ENCODE results near the gene POU6F2. TPM values are rescaled to one million over a fixed set of nuclear protein-coding genes. Genes with fewer than 3 reads are reported as not detected.

Gene POU6F2
- total RNA-seq, 1 experiment from 2014 or later: 3.9 TPM

DNA sequence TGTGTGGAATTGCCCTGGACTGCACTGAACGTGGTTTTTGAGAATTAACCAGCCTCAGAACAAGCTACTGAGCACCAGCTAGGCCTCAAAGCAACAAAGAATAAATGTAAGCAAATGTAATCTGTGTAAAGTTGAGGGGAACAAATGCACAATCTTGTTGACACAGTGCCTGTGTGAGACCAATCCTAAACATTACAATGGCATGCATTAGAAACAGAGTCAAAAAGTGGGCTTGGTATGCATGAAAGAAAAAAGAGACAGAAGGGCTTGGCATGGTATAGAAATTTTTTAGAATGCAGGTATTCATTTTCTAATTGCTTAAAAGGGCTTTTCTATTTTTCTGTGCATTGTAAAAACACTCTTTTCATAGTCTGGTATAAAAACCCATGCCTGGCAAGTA lies 224.3 kb downstream of the POU6F2 start:
- Mint-ChIP-seq H3K27me3 (ENCODE audit: insufficient read depth, unreplicated experiment) (peaks cover 4% of the 10 kb centered on the region), H3K36me3 (ENCODE audit: insufficient read depth, unreplicated experiment) (no peaks in the 10 kb centered on the region), H3K27ac (ENCODE audit: unreplicated experiment) (no peak overlapping the region), H3K4me1 (ENCODE audit: low read depth, unreplicated experiment) (no peaks in the 10 kb centered on the region), H3K4me3 (ENCODE audit: unreplicated experiment) (no peak overlapping the region), H3K9me3 (ENCODE audit: unreplicated experiment) (no peaks in the 10 kb centered on the region)
- Histone ChIP-seq H3K27me3 (replicated peaks; ENCODE audit: control insufficient read depth, insufficient read depth, low read length) (no peaks in the 10 kb centered on the region), H3K36me3 (ENCODE audit: control insufficient read depth, insufficient read depth, low read length) (no peaks in the 10 kb centered on the region), H3K4me1 (no peaks in the 10 kb centered on the region), H3K4me3 (ENCODE audit: low read depth, low read length) (no peak overlapping the region), H3K9me3 (no peaks in the 10 kb centered on the region)
- no TSS peak for BruUV-seq (replicated peaks)
- CTCF ChIA-PET: no interaction called here
- POLR2A ChIA-PET: no interaction called here
- DNase-seq: no peak
- TF ChIP-seq, protein P1, sequence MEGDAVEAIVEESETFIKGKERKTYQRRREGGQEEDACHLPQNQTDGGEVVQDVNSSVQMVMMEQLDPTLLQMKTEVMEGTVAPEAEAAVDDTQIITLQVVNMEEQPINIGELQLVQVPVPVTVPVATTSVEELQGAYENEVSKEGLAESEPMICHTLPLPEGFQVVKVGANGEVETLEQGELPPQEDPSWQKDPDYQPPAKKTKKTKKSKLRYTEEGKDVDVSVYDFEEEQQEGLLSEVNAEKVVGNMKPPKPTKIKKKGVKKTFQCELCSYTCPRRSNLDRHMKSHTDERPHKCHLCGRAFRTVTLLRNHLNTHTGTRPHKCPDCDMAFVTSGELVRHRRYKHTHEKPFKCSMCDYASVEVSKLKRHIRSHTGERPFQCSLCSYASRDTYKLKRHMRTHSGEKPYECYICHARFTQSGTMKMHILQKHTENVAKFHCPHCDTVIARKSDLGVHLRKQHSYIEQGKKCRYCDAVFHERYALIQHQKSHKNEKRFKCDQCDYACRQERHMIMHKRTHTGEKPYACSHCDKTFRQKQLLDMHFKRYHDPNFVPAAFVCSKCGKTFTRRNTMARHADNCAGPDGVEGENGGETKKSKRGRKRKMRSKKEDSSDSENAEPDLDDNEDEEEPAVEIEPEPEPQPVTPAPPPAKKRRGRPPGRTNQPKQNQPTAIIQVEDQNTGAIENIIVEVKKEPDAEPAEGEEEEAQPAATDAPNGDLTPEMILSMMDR (IDR thresholded peaks at IDR 0.05; ENCODE audit: insufficient read depth in 1 of 2, low read depth in 1 of 2, low read length in 1 of 2, severe bottlenecking in 1 of 2, unreplicated experiment in 1 of 2): no peak
- intact Hi-C loops (cut with micrococcal nuclease; ENCODE audit: unreplicated experiment): no loop called here

DNA sequence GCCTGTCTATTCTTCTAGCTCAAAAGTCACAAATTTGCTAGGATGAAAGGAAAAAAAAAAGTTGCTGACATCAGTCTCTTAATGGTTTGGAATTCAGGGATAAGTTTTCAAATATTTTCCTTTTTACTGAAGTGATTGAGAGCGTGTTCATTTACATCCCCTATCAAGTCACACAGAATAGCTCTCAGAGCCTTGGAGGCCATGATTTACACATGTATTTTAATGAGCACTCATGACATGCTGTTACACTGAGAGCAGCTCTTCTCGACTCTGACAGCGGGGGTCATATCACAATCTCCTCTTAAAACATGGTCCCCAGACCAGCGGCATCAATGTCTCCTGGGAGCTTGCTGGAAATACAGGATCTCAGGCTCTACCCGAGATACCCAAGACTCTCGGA lies 232.7 kb downstream of the POU6F2 start:
- DNase-seq: no peak
- no peaks in the 10 kb centered on the region for H3K4me1 ChIP-seq
- H3K36me3 Mint-ChIP-seq (ENCODE audit: insufficient read depth, unreplicated experiment): no peaks in the 10 kb centered on the region
- TF ChIP-seq, protein P1 (IDR thresholded peaks at IDR 0.05; ENCODE audit: insufficient read depth in 1 of 2, low read depth in 1 of 2, low read length in 1 of 2, severe bottlenecking in 1 of 2, unreplicated experiment in 1 of 2): no peak
- no peaks in the 10 kb centered on the region for H3K9me3 ChIP-seq
- BruUV-seq (replicated peaks): no TSS peak
- no peak overlapping the region for H3K27ac Mint-ChIP-seq (ENCODE audit: unreplicated experiment)
- peaks cover 9% of the 10 kb centered on the region for H3K27me3 Mint-ChIP-seq (ENCODE audit: insufficient read depth, unreplicated experiment)
- ChIA-PET POLR2A (no interaction called here), CTCF (no interaction called here)
- no peak overlapping the region for H3K4me3 Mint-ChIP-seq (ENCODE audit: unreplicated experiment)
- H3K36me3 ChIP-seq (ENCODE audit: control insufficient read depth, insufficient read depth, low read length): no peaks in the 10 kb centered on the region
- intact Hi-C loops (cut with micrococcal nuclease; ENCODE audit: unreplicated experiment): no loop called here
- H3K4me1 Mint-ChIP-seq (ENCODE audit: low read depth, unreplicated experiment): no peaks in the 10 kb centered on the region
- H3K4me3 ChIP-seq (ENCODE audit: low read depth, low read length): no peak overlapping the region
- no peaks in the 10 kb centered on the region for H3K9me3 Mint-ChIP-seq (ENCODE audit: unreplicated experiment)
- H3K27me3 ChIP-seq (replicated peaks; ENCODE audit: control insufficient read depth, insufficient read depth, low read length): no peaks in the 10 kb centered on the region

DNA sequence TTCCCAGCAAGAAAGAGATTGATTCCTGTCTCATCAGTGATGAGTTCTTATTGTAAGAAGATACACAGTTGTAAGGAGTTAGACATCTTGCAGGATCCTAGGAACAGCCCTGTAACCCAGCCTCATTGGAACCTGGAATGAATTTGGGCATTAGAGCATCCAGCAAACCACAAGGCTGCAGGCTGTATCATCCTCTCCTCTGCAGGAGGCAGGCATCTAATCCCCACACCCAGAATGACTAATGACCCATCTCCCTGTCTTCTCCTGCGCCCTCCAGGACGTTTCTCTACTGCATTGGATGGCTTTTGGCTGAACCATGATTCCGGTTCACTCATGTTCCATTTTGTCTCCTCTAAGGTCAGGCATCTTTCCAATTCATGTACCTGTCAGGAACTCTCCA lies 233.9 kb downstream of the POU6F2 start:
- no peak overlapping the region for H3K27ac Mint-ChIP-seq (ENCODE audit: unreplicated experiment)
- H3K4me3 Mint-ChIP-seq (ENCODE audit: unreplicated experiment): no peak overlapping the region
- Histone ChIP-seq H3K4me1 (no peaks in the 10 kb centered on the region), H3K36me3 (ENCODE audit: control insufficient read depth, insufficient read depth, low read length) (no peaks in the 10 kb centered on the region), H3K9me3 (no peaks in the 10 kb centered on the region), H3K27me3 (replicated peaks; ENCODE audit: control insufficient read depth, insufficient read depth, low read length) (no peaks in the 10 kb centered on the region), H3K4me3 (ENCODE audit: low read depth, low read length) (no peak overlapping the region)
- BruUV-seq (replicated peaks): no TSS peak
- H3K4me1 Mint-ChIP-seq (ENCODE audit: low read depth, unreplicated experiment): no peaks in the 10 kb centered on the region
- H3K9me3 Mint-ChIP-seq (ENCODE audit: unreplicated experiment): no peaks in the 10 kb centered on the region
- no peak for DNase-seq
- H3K36me3 Mint-ChIP-seq (ENCODE audit: insufficient read depth, unreplicated experiment): no peaks in the 10 kb centered on the region
- ChIA-PET POLR2A (no interaction called here), CTCF (no interaction called here)
- intact Hi-C loops (cut with micrococcal nuclease; ENCODE audit: unreplicated experiment): no loop called here
- H3K27me3 Mint-ChIP-seq (ENCODE audit: insufficient read depth, unreplicated experiment): peaks cover 15% of the 10 kb centered on the region
- TF ChIP-seq, protein P1 (IDR thresholded peaks at IDR 0.05; ENCODE audit: insufficient read depth in 1 of 2, low read depth in 1 of 2, low read length in 1 of 2, severe bottlenecking in 1 of 2, unreplicated experiment in 1 of 2): no peak

Measured in Caco-2 (cell line).